NAMALWA (cell line): ENCODE results near the gene RGS6.
A peak's percentile ranks its signal among the peaks of the same experiment; 100 is the strongest.

ENCODE experiments used
- DNase-seq: peaks from one replicate; pipeline ENCODE4 v3.0.0-alpha.2; 2015; ENCODE audit warnings: low spot score

Gene RGS6

GRCh38 chr14:72500234-72500838, 568.1 kb downstream of the RGS6 start:
- no peak for DNase-seq

DNA sequence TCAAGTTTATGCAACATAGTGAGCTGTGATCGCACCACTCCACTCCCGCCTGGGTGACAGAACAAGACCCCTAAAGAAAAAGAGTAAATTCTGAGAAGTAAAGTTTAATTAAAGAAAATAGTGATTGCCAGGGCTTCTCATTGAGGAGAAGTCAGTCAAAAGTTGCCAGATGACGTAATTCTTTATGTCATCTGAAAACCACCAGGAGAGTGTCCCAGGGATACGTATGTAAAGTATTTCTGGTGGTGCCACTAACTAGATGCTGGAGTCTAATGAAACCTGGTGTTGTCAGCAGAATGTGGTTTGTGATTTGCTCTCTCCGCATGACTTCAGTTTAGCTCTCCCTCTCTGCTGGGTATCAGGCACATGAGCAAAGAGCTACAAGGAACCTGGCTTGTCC, 569.2 kb downstream of the RGS6 start:
- DNase-seq = no peak

DNA sequence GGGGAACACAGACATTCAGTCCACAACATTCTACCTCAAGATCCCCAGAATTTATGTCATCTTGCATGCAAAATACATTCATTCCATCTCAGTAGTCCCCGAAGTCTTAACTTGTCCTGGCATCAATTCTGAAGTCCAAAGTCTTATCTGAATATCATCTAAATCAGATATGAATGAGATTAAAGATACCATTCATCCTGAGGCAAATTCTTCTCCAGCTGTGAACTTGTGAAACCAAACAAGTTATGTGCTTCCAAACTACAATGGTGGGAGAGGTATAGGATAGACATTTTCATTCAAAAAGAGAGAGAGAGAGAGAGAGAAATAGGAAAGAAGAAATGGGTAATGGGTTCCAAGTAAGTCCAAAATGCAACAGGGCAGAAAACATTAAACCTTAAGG, 571.0 kb downstream of the RGS6 start:
- DNase-seq = no peak

DNA sequence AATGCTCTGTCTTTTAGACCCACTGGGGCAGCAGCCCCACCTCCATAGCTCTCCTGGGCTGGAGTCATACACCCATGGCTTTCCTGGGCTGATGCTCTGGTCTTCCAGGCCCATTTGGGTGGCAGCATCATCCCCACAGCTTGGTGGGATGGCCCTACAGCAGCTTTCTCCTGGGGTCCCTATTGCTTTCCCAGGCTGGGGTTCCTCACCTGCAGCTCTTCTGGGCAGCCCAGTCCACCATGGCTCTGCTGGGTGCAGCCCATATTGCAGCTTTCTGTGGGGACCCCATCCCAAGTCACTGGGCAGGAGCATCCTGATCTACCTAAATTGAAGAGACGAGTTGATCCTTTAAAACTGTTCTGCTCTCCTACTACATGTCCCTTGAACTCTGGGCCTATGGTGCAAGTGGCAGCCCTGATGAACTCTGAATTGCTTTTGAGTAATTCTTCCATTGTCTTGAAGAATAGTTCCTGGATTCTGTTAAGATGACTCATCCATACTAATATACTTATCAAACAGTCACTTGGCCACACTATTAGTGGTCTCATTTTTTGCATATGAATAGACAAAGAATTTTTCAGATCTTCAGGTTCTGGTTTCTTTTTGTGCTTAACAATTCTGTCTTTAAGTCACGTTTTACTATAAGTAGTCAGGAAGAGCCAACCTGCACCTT, 571.6 kb downstream of the RGS6 start:
- DNase-seq = no peak

- no peak for DNase-seq
Measured at GRCh38 chr14:72510566-72510965, 578.3 kb downstream of the RGS6 start.

DNA sequence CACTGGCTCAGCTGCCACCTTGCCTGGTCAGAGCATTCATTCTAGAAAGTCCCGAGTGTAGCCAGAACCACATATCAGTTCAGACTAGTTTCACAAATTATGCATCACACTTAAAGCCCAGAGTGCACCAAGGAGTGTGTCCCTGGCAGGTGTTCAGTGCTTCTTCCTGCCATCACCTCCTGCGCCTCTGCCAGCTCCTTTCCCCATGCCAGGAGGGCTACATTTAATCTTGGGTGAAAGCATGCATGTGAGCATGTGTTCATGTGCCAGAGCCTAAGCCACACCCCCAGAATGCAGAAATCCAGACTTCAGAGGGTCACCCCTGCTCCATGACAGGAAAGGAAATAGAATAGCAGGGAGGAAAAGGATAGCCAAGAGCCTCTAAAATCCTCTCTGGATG, 580.1 kb downstream of the RGS6 start:
- no peak for DNase-seq

DNA sequence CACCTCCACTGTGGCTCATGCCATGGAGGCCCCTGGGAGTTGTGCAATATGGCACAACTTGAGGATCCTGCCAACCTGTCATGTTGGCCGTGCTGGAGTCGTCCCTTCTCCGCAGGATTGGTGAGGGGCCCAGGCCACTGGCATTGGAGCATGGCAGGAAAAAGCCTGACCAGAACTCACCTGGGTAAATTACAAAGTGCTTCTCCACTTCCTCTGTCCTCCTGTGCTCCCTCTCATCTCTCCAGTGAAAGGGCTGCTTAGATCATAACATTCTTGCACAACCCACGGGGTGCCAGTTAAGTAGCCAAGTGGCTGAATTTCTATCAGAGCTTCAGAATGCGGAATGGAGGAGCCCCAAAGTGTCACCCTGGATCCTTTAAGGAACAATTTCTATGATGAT, 580.7 kb downstream of the RGS6 start:
- DNase-seq = no peak

DNA sequence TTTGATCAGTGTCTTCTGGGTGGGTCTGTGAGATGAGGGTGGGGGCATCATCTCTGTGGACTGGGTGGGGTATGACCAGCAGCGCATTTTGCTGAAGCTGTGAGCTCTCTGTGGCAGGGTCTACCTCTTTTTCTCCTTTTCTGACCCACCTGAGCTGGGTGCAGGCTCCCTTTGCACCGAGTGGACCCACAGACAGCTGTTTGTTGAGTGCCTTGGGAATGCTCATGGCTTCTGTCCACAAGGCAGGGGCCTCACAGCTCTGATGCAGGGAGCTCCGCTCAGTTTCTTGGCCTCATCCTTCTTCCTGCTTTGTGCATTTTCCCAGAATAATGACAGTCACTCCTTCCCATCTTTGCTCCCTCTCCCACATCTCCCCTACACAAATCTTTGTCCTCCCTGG, 581.1 kb downstream of the RGS6 start:
- no peak for DNase-seq

DNA sequence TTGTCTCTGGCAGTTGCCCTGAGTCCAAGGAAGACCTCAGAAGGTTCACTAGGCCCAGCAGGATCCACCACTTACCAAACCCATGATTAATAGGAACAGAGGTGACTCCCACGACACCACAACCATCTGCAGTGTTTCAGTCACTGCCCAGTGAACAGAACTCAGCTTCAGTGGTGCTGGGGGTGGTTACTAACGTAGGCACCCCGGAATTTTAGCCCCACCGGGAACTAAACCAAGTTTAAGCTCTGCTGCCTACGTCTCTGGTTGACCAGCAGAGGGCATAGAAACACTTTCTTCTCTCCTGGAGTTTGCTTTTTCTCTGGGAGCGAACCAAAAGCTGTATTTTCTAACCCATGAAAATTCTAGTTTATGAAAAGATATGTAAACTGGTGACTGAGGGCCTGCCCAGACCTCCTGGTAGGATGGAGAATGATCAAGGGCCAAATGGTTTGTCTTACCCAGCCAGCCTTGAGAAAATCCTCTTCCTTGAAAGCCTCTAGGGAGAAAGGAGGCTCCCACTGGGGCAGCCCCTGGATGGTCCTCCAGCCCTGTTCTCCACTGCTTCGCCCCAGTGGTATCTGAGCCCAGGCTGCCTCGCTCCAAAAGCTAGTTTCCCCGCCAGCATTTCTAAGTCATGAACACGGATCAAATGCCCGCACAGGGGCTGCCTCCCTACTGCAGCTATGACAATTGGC, 581.9 kb downstream of the RGS6 start:
- DNase-seq = peak; percentile 29

GRCh38 chr14:72514660-72515025, 582.4 kb downstream of the RGS6 start:
- DNase-seq = no peak

GRCh38 chr14:72515779-72516770, 583.8 kb downstream of the RGS6 start:
- DNase-seq = no peak

GRCh38 chr14:72516936-72517700, 584.9 kb downstream of the RGS6 start:
- peak; percentile 67 for DNase-seq

DNA sequence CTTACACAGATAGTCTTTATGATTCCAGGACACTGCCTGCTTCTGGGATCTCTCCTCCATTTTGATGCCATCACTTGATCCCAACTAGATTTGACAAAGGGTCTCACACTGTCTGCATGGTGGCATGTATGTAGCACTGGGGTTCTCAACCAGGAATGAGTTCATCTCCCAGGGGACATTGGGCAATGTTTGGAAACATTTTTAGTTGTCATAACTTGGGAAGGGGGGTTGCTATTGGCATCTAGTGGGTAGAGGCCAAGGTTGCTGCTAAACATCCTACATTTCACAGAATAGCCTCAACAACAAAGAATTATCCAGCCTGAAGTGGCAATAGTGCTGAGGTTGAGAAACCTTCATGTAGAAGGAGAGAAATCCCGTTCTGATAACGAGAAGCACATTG, 585.5 kb downstream of the RGS6 start:
- no peak for DNase-seq

- DNase-seq = peak; percentile 44
Measured at GRCh38 chr14:72518809-72519377, 586.7 kb downstream of the RGS6 start.

GRCh38 chr14:72519543-72519942, 587.3 kb downstream of the RGS6 start:
- DNase-seq = peak; percentile 17

DNA sequence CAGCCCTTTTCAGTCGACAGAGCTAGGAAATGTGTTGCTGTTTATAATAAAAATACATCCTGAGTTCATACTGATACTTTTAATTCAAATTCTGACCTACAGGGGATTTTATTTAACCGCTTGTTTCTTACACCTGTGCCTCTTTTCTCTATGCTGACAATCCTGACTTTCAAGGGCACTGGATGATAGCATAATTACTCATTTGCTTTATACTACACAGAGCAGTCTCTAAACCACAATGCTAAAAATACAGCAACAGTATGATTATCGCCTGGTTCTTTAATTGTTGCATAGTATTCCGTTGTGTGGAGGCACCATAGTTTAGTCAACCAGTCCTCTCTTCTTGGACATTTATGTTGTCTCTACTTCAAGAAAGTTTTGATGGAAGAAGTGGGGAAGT, 588.8 kb downstream of the RGS6 start:
- no peak for DNase-seq

DNA sequence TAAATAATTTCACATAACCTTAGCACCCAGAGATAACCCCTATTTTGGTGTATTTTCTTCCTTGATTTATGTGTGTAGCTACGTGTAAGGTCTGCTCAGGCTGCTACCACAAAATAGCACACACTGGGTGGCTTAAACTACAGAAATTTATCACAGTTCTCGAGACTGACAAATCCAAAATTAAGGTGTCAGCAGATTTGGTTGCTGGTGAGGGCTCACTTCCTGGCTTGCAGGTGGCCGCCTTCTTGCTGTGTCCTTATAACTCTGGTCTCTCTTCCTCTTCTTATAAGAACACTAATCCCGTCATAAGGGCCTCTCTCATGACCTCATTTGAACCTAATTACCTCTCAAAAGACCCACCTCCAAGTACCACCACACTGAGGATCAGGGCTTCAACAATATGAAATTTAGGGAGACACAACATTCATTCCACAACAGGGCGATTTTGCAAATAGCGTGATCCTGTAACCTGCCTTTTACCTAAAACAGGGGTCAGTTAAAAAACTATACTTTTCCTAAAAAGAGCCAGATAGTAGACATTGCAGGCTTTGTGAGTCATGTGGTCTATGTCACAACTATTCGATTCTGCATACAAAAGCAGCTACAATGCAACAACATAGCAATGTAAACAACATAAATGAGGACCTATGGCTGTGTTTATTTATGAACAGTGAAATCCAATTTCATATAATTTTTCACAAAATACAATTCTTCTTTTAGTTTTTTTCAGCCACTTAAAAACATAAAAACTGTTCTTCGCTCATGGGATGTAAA, 589.9 kb downstream of the RGS6 start:
- no peak for DNase-seq

GRCh38 chr14:72522847-72523246, 590.6 kb downstream of the RGS6 start:
- DNase-seq = no peak

DNA sequence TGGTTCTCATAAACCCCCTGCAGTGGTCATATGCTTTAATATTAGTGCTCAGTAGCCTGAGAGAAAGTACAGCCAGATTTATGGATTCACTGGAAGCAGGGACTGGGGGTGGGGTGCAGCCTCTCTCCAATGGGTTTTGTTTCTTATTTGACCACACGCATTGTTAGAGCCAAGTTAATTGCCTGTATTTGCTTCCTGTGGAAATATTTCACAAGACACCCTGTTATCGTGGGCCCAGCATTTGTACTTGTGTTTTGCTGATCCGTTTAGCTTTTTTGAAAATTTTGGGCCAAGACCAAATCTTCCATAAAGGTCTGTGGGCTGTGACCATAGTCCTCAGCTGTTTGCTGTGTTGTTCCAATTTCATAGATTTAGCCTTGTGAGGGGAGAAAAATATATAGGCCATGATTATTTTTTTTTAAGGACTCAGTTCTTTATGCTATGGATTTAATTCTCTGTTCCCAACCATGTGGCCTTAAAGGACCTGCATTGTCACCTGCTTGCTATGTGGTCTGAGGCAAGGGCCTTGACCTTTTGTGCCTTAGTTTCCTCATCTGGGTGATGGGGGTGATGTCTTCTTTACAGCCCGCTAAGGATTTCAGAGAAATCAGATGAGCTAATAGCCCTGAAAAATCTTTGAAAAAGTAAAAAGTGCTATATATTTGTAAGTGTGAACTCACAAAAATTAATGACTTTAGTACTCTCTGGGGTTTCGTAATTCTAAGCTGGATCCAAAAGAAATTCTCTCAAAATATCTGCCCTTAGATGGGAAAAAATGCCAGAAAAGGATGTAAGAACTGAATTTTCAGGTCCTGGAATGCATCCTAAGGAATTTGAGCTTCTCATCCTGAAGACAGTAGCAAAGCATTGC, 591.4 kb downstream of the RGS6 start:
- no peak for DNase-seq

DNA sequence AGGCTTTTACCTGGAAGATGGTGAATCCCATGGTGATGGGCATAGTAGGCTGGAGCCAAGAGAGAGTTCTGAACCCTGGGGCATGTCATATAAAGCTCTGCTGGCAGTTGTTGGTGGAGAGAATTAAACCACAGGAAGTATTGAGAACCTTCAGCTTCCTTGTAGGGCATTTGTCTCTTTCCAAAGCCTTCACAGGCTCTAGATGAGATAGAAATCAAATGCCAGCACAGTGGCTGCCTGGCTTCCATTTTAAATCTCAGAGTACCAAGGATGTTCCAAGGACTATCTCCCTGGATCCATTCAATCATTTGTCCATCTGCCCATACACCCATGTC, 592.0 kb downstream of the RGS6 start:
- no peak for DNase-seq
